ENCODE results near the gene ADH1B.
"Not testable (repeated sequence)": the region's sequence is repeated elsewhere in the genome, so short reads cannot be mapped to it uniquely, and the experiment has no call there.

ADH1B gene

GRCh38 chr4:99324361-99324760 lies 3.2 kb upstream of the ADH1B start:
- DNase-seq (ENCODE audit: low read depth in 1 of 2, low spot score in 1 of 2): no peak

GRCh38 chr4:99323756-99324155 lies 2.6 kb upstream of the ADH1B start:
- DNase-seq (ENCODE audit: low read depth in 1 of 2, low spot score in 1 of 2): no peak

- not testable (repeated sequence) for DNase-seq (ENCODE audit: low read depth in 1 of 2, low spot score in 1 of 2)
These were observed 3.4 kb downstream of the ADH1B start for GRCh38 chr4:99317811-99318210.

- DNase-seq (ENCODE audit: low read depth in 1 of 2, low spot score in 1 of 2): no peak
These were observed 3.8 kb downstream of the ADH1B start for GRCh38 chr4:99317354-99317753.

GRCh38 chr4:99315839-99316238 lies 5.4 kb downstream of the ADH1B start:
- DNase-seq (ENCODE audit: low read depth in 1 of 2, low spot score in 1 of 2): no peak

- DNase-seq (ENCODE audit: low read depth in 1 of 2, low spot score in 1 of 2): no peak
These were observed 7.0 kb downstream of the ADH1B start for GRCh38 chr4:99314211-99314610.

- no peak for DNase-seq (ENCODE audit: low read depth in 1 of 2, low spot score in 1 of 2)
These were observed 10.8 kb downstream of the ADH1B start for GRCh38 chr4:99310389-99310788.

- no peak for DNase-seq (ENCODE audit: low read depth in 1 of 2, low spot score in 1 of 2)
These were observed 15.4 kb downstream of the ADH1B start for GRCh38 chr4:99305638-99306400.

- no peak for DNase-seq (ENCODE audit: low read depth in 1 of 2, low spot score in 1 of 2)
These were observed 19.6 kb downstream of the ADH1B start for GRCh38 chr4:99301376-99302164.

GRCh38 chr4:99300934-99301333 lies 20.3 kb downstream of the ADH1B start:
- no peak for DNase-seq (ENCODE audit: low read depth in 1 of 2, low spot score in 1 of 2)

GRCh38 chr4:99293357-99293756 lies 27.8 kb downstream of the ADH1B start:
- no peak for DNase-seq (ENCODE audit: low read depth in 1 of 2, low spot score in 1 of 2)

GRCh38 chr4:99290848-99291786 lies 30.1 kb downstream of the ADH1B start, which contains the start of gene ADH1A:
TSS of gene ADH1A (minus strand) at chr4:99290985. CDS start at chr4:99290914, 71 bp downstream.
- DNase-seq (ENCODE audit: low read depth in 1 of 2, low spot score in 1 of 2): no peak

- no peak for DNase-seq (ENCODE audit: low read depth in 1 of 2, low spot score in 1 of 2)
These were observed 35.8 kb downstream of the ADH1B start for GRCh38 chr4:99285387-99285786.

GRCh38 chr4:99282731-99283130 lies 38.5 kb downstream of the ADH1B start:
- DNase-seq (ENCODE audit: low read depth in 1 of 2, low spot score in 1 of 2): no peak

GRCh38 chr4:99281261-99281660 lies 39.9 kb downstream of the ADH1B start:
- DNase-seq (ENCODE audit: low read depth in 1 of 2, low spot score in 1 of 2): no peak

- no peak for DNase-seq (ENCODE audit: low read depth in 1 of 2, low spot score in 1 of 2)
These were observed 44.8 kb downstream of the ADH1B start for GRCh38 chr4:99276417-99276816.

GRCh38 chr4:99275885-99276284 lies 45.3 kb downstream of the ADH1B start:
- no peak for DNase-seq (ENCODE audit: low read depth in 1 of 2, low spot score in 1 of 2)

GRCh38 chr4:99275050-99275449 lies 46.2 kb downstream of the ADH1B start:
- no peak for DNase-seq (ENCODE audit: low read depth in 1 of 2, low spot score in 1 of 2)

- DNase-seq (ENCODE audit: low read depth in 1 of 2, low spot score in 1 of 2): no peak
These were observed 47.5 kb downstream of the ADH1B start for GRCh38 chr4:99273704-99274103.

GRCh38 chr4:99264927-99265326 lies 56.3 kb downstream of the ADH1B start:
- DNase-seq (ENCODE audit: low read depth in 1 of 2, low spot score in 1 of 2): no peak

Measured in activated T-helper 1 cell treated with anti-CD3 and anti-CD28 coated beads, Interleukin-2, amount 50 U/mL, for 16 hours (primary cell).